ENCODE results near the gene RPS27. TPM values are rescaled to one million over a fixed set of nuclear protein-coding genes. Genes with fewer than 3 reads are reported as not detected.

The RPS27 gene
- 2,395 and 2,737 TPM in 2 replicates for total RNA-seq

GRCh38 chr1:153990468-153991150 is at the start of gene RPS27:
RPS27 (plus strand) TSS chr1:153990762; CDS start chr1:153990797, 35 bp downstream.

GRCh38 chr1:153946622-153947241 is 43.8 kb upstream of the RPS27 start, which contains the start of gene DENND4B:
DENND4B (minus strand) TSS chr1:153946718; CDS start chr1:153944374, 2,344 bp downstream.

GRCh38 chr1:153958111-153958960 is 32.2 kb upstream of the RPS27 start, which contains the start of gene CRTC2:
CRTC2 (minus strand) TSS chr1:153958612; CDS start chr1:153958497, 115 bp downstream.

GRCh38 chr1:153963030-153963849 is 27.3 kb upstream of the RPS27 start, which contains the start of gene SLC39A1:
SLC39A1 (minus strand) TSS chr1:153963537; CDS start chr1:153962715, 822 bp downstream.

GRCh38 chr1:153967107-153967999 is 23.2 kb upstream of the RPS27 start, which contains the start of gene CREB3L4:
CREB3L4 (plus strand) TSS chr1:153967902; CDS start chr1:153968526, 624 bp downstream.

GRCh38 chr1:153977250-153978240 is 13.0 kb upstream of the RPS27 start, which contains the start of gene JTB:
JTB (minus strand) TSS chr1:153977674; CDS start chr1:153977252, 422 bp downstream.

GRCh38 chr1:153985941-153986761 is 4.4 kb upstream of the RPS27 start, which contains the start of gene RAB13:
RAB13 (minus strand) TSS chr1:153986339; CDS start chr1:153986236, 103 bp downstream.

Other genes with a start within 250 kb of the RPS27 start
- 19.1 and 19.5 TPM in 2 replicates for gene SLC27A3, start 215.4 kb upstream of the RPS27 start, total RNA-seq
- gene GATAD2B, start 67.8 kb upstream of the RPS27 start, total RNA-seq, result 2.3 and 4.4 TPM in 2 replicates
- gene DENND4B, start 44.0 kb upstream of the RPS27 start, total RNA-seq, result 6.8 and 7.4 TPM in 2 replicates
- 7.2 and 13.1 TPM in 2 replicates for gene CRTC2, start 32.1 kb upstream of the RPS27 start, total RNA-seq
- gene SLC39A1, start 27.2 kb upstream of the RPS27 start, total RNA-seq, result 91.7 and 96.9 TPM in 2 replicates
- 1.8 and 2.9 TPM in 2 replicates for gene CREB3L4, start 22.9 kb upstream of the RPS27 start, total RNA-seq
- gene JTB, start 13.1 kb upstream of the RPS27 start, total RNA-seq, result 208 and 220 TPM in 2 replicates
- gene RAB13, start 4.4 kb upstream of the RPS27 start, total RNA-seq, result 52.4 and 54.3 TPM in 2 replicates
- gene NUP210L, start 164.3 kb downstream of the RPS27 start, total RNA-seq, result not detected in 2 replicates
- gene TPM3, start 201.3 kb downstream of the RPS27 start, total RNA-seq, result 447 and 499 TPM in 2 replicates
- gene CFAP141, start 215.6 kb downstream of the RPS27 start, total RNA-seq, result not detected in 2 replicates
- gene UBAP2L, start 230.2 kb downstream of the RPS27 start, total RNA-seq, result 76.2 and 78.2 TPM in 2 replicates

Measured in cardiac atrium fibroblast (primary cell).